HepG2 (cell line): ENCODE measurements around the gene STK24. TPM values are rescaled to one million over a fixed set of nuclear protein-coding genes. Genes with fewer than 3 reads are reported as not detected.
A peak's percentile ranks its signal among the peaks of the same experiment; 100 is the strongest.

Experiments used
- CEBPB ChIP-seq: IDR thresholded peaks from 2 replicates; pipeline ENCODE4 v1.6.1; 2011; ENCODE audit warnings: low read depth, low read length, improper control_type of control experiment, borderline replicate concordance
- CREB1 ChIP-seq, 2 experiments: fragments of 450-650 bp in 1 of 2; IDR thresholded peaks; 2 replicates each; pipeline ENCODE4 v1.6.1; 2016 to 2017; ENCODE audit warnings: control low read depth in 1 of 2, mild to moderate bottlenecking in 1 of 2, missing compliant biosample characterization in 1 of 2, missing genetic modification characterization in 1 of 2
- GATAD2A ChIP-seq: IDR thresholded peaks from 2 replicates; pipeline ENCODE4 v1.6.1; 2016
- HDAC2 ChIP-seq: sonication (generic); formaldehyde crosslinking; IDR thresholded peaks from 2 replicates; pipeline ENCODE4 v1.4.0; 2020; ENCODE audit warnings: missing genetic modification reagents
- HNF4A ChIP-seq: sonication (generic); formaldehyde crosslinking; IDR thresholded peaks from 2 replicates; pipeline ENCODE4 v1.4.0; 2020; ENCODE audit warnings: missing genetic modification reagents
- NR2C2 ChIP-seq: sonication (generic); formaldehyde crosslinking; IDR thresholded peaks from 2 replicates; pipeline ENCODE4 v1.4.0; 2020; ENCODE audit warnings: missing genetic modification reagents, mild to moderate bottlenecking, moderate library complexity, borderline replicate concordance
- NR2F6 ChIP-seq, 2 experiments: IDR thresholded peaks; 2 replicates each; pipeline ENCODE4 v1.6.1; 2016; ENCODE audit warnings: antibody characterized with exemption in 1 of 2, mild to moderate bottlenecking in 1 of 2
- PLRG1 ChIP-seq: fragments of 450-650 bp; conservative IDR thresholded peaks from 2 replicates; pipeline ENCODE4 v1.6.1; 2016
- ZNF12 ChIP-seq: sonication (generic); formaldehyde crosslinking; IDR thresholded peaks from 2 replicates; pipeline ENCODE4 v1.5.0; 2020; ENCODE audit warnings: missing genetic modification reagents
- ZNF251 ChIP-seq: sonication (generic); formaldehyde crosslinking; IDR thresholded peaks from 2 replicates; pipeline ENCODE4 v1.9.0; 2021; ENCODE audit warnings: mild to moderate bottlenecking, missing genetic modification reagents
- polyA plus RNA-seq, 8 experiments: library from polyadenylated mRNA; depleted of rRNA in 3 of 8; stranded (reverse) in 7 of 8; unstranded in 1 of 8; fragments of >200 nt; fragmentation: Illumina TruSeq in 4 of 8; extraction: Trizol in 4 of 8; gene quantifications; 2 replicates each; pipeline versions ENCODE4 v1.2.1 to v1.2.3, GENCODE V29; 2011 to 2016; ENCODE audit warnings: low read depth in 4 of 8, missing spikeins in 1 of 8, mixed read lengths in 1 of 8; ENCODE audit not compliant: insufficient read depth in 1 of 8
- total RNA-seq, 5 experiments: library from RNA; depleted of rRNA; stranded (reverse); fragments of >200 nt; fragmentation: Illumina TruSeq; extraction: Trizol; gene quantifications; 2 replicates each; pipeline ENCODE4 v1.2.3, GENCODE V29; 2016; ENCODE audit warnings: low read depth in 1 of 5
- TF ChIP-seq, protein P1 (sequence below): IDR thresholded peaks from 2 replicates; pipeline ENCODE4 v1.4.0; 2020; ENCODE audit warnings: mild to moderate bottlenecking, missing genetic modification reagents
- TF ChIP-seq, protein P2 (sequence below): sonication (generic); formaldehyde crosslinking; conservative IDR thresholded peaks from 2 replicates; pipeline ENCODE4 v1.4.0; 2020; ENCODE audit warnings: mild to moderate bottlenecking, missing genetic modification reagents, moderate library complexity

The STK24 gene
- total and polyA plus RNA-seq, 2 of the 13 experiments (the other 11 are each of a cell fraction or from before 2014, with no cell fraction given): 51.3 to 73.0 TPM

DNA sequence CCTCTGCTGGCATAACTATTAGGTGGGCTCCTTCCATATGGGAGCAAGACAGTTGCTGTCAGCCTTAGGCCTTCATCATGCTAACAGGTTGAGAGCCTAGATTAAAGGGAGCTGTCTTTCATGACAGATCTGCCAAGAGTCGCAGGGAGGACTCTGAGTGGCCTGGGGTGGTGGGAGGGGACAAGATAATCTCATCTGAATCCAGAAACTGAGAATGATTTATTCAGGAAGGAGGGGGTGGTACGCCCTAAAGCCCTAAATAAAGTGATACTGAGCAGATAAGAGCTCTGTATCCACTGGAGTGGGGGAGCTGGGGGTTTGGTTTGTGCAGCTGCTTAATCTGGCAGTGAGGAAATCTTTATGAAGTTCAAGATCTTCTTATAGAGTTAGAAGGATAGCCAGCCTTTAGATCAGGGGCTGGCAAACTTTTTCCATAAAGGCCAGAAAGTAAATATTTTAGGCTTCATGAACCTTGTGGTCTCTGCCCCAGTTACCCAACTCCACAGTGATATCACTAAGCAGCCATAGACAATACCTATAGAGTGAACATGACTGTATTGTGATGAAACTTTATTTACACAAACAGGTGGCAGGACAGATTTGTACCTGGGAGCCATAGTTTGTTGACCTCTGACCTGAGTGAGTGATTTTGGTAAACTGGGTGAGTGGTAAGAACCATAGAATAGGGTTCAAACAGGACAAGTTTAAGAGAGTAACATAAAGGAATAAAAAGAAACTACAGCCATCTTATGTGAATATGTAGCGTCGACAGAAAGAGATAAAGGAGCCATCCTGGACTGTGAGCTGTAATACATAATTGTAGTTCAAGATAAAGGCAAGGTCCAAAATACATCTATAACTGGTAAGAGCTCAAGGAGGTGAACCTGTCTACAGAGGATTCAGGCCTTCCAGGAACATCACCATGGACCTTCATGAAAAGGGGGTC lies 9.8 kb upstream of the STK24 start (continued):
- TF ChIP-seq NR2F6 (IDR thresholded peaks at IDR 0.05) (peak; percentile 65), NR2F6 (CRISPR knock-in tag; IDR thresholded peaks at IDR 0.05) (peak; percentile 83), ZNF251 (CRISPR knock-in tag) (no peak), NR2C2 (CRISPR knock-in tag) (peak; percentile 66; the same call in 1 of the 2 replicates), CREB1 (IDR thresholded peaks at IDR 0.05) (no peak), CREB1 (CRISPR knock-in tag; IDR thresholded peaks at IDR 0.05) (0 out of 2 replicates have a peak, but pooled peaks have one; percentile 51), CEBPB (peak; percentile 52; the same call in 1 of the 2 replicates), PLRG1 (no peak), HDAC2 (CRISPR knock-in tag) (no peak), HNF4A (CRISPR knock-in tag) (peak; percentile 33; the same call in 1 of the 2 replicates), ZNF12 (CRISPR knock-in tag) (no peak), GATAD2A (CRISPR knock-in tag) (peak; percentile 38)
- TF ChIP-seq, protein P1, sequence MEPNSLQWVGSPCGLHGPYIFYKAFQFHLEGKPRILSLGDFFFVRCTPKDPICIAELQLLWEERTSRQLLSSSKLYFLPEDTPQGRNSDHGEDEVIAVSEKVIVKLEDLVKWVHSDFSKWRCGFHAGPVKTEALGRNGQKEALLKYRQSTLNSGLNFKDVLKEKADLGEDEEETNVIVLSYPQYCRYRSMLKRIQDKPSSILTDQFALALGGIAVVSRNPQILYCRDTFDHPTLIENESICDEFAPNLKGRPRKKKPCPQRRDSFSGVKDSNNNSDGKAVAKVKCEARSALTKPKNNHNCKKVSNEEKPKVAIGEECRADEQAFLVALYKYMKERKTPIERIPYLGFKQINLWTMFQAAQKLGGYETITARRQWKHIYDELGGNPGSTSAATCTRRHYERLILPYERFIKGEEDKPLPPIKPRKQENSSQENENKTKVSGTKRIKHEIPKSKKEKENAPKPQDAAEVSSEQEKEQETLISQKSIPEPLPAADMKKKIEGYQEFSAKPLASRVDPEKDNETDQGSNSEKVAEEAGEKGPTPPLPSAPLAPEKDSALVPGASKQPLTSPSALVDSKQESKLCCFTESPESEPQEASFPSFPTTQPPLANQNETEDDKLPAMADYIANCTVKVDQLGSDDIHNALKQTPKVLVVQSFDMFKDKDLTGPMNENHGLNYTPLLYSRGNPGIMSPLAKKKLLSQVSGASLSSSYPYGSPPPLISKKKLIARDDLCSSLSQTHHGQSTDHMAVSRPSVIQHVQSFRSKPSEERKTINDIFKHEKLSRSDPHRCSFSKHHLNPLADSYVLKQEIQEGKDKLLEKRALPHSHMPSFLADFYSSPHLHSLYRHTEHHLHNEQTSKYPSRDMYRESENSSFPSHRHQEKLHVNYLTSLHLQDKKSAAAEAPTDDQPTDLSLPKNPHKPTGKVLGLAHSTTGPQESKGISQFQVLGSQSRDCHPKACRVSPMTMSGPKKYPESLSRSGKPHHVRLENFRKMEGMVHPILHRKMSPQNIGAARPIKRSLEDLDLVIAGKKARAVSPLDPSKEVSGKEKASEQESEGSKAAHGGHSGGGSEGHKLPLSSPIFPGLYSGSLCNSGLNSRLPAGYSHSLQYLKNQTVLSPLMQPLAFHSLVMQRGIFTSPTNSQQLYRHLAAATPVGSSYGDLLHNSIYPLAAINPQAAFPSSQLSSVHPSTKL (CRISPR knock-in tag): peak; percentile 34
- TF ChIP-seq, protein P2, sequence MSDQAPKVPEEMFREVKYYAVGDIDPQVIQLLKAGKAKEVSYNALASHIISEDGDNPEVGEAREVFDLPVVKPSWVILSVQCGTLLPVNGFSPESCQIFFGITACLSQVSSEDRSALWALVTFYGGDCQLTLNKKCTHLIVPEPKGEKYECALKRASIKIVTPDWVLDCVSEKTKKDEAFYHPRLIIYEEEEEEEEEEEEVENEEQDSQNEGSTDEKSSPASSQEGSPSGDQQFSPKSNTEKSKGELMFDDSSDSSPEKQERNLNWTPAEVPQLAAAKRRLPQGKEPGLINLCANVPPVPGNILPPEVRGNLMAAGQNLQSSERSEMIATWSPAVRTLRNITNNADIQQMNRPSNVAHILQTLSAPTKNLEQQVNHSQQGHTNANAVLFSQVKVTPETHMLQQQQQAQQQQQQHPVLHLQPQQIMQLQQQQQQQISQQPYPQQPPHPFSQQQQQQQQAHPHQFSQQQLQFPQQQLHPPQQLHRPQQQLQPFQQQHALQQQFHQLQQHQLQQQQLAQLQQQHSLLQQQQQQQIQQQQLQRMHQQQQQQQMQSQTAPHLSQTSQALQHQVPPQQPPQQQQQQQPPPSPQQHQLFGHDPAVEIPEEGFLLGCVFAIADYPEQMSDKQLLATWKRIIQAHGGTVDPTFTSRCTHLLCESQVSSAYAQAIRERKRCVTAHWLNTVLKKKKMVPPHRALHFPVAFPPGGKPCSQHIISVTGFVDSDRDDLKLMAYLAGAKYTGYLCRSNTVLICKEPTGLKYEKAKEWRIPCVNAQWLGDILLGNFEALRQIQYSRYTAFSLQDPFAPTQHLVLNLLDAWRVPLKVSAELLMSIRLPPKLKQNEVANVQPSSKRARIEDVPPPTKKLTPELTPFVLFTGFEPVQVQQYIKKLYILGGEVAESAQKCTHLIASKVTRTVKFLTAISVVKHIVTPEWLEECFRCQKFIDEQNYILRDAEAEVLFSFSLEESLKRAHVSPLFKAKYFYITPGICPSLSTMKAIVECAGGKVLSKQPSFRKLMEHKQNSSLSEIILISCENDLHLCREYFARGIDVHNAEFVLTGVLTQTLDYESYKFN (CRISPR knock-in tag): peak; percentile 40; the same call in 1 of the 2 replicates
- TF ChIP-seq, all 625 proteins: peak for 32
